PFSK-1 (cell line): ENCODE data around the gene RCC1.

Experiments
- FOXP2 ChIP-seq: optimal IDR thresholded peaks from 2 replicates; pipeline ENCODE3; 2011; ENCODE audit warnings: borderline replicate concordance, control low read depth, inconsistent platforms; ENCODE audit not compliant: insufficient read depth; ENCODE audit errors: extremely low read length, extremely low read depth
- POLR2AphosphoS5 ChIP-seq: IDR thresholded peaks from 2 replicates; pipeline ENCODE4 v1.6.1; 2012; ENCODE audit warnings: low read depth, mild to moderate bottlenecking, control low read depth, low read length, moderate library complexity
- SIN3A ChIP-seq: IDR thresholded peaks from 2 replicates; pipeline ENCODE4 v1.6.1; 2012; ENCODE audit warnings: mild to moderate bottlenecking, low read length, moderate library complexity, borderline replicate concordance; ENCODE audit not compliant: insufficient read depth
- TAF1 ChIP-seq: IDR thresholded peaks from 2 replicates; pipeline ENCODE4 v1.6.1; 2012; ENCODE audit warnings: low read length, control low read depth, borderline replicate concordance; ENCODE audit not compliant: insufficient read depth
- TF ChIP-seq, protein P1 (sequence below), 2 experiments: IDR thresholded peaks; 2 replicates each; pipeline versions ENCODE4 v1.6.1 to v1.8.0; 2011 to 2012; ENCODE audit warnings: low read depth in 2 of 2, low read length in 2 of 2, control low read depth in 1 of 2, inconsistent platforms in 1 of 2, mild to moderate bottlenecking in 1 of 2, moderate library complexity in 1 of 2; ENCODE audit not compliant: insufficient read depth in 1 of 2

RCC1 gene

DNA sequence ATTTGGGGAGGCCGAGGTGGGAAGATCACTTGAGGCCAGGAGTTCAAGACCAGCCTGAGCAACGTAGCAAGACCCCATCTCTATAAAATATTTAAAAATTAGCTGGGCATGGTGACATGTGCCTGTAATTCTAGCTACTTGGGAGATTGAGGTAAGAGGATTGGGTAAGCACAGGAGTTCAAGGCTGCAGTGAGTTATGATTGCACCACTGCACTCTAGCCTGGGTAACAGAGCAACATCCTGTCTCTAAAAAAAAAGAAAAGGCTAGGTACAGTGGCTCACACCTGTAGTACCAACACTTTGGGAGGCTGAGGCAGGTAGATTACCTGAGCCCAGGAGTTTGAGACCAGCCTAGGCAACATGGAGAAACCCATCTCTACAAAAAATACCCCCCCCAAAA lies 35.7 kb upstream of the RCC1 start:
- TF ChIP-seq FOXP2 (no peak), SIN3A (no peak), POLR2AphosphoS5 (no peak), TAF1 (no peak)
- TF ChIP-seq, protein P1, sequence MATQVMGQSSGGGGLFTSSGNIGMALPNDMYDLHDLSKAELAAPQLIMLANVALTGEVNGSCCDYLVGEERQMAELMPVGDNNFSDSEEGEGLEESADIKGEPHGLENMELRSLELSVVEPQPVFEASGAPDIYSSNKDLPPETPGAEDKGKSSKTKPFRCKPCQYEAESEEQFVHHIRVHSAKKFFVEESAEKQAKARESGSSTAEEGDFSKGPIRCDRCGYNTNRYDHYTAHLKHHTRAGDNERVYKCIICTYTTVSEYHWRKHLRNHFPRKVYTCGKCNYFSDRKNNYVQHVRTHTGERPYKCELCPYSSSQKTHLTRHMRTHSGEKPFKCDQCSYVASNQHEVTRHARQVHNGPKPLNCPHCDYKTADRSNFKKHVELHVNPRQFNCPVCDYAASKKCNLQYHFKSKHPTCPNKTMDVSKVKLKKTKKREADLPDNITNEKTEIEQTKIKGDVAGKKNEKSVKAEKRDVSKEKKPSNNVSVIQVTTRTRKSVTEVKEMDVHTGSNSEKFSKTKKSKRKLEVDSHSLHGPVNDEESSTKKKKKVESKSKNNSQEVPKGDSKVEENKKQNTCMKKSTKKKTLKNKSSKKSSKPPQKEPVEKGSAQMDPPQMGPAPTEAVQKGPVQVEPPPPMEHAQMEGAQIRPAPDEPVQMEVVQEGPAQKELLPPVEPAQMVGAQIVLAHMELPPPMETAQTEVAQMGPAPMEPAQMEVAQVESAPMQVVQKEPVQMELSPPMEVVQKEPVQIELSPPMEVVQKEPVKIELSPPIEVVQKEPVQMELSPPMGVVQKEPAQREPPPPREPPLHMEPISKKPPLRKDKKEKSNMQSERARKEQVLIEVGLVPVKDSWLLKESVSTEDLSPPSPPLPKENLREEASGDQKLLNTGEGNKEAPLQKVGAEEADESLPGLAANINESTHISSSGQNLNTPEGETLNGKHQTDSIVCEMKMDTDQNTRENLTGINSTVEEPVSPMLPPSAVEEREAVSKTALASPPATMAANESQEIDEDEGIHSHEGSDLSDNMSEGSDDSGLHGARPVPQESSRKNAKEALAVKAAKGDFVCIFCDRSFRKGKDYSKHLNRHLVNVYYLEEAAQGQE (IDR thresholded peaks at IDR 0.05; ENCODE audit: insufficient read depth in 1 of 2, low read depth in 2 of 2, low read length in 2 of 2), result no peak

DNA sequence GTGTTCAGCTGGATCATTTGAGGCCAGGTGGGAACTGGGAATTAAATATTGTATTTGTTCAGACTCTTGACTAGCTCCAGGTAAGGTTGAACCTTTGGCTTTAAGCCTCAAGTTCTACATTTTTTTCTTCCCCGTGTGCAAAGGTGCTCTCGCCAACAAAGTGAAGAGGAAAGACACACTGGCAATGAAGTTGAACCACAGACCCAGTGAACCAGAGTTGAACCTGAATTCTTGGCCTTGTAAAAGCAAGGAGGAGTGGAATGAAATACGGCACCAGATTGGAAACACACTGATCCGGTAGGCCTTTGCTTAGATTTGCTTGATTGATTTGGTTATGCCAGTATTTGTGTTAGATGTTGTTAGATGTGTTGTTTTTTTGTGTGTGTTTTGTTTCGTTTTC lies 25.5 kb upstream of the RCC1 start:
- TF ChIP-seq TAF1 (no peak), POLR2AphosphoS5 (no peak), FOXP2 (no peak)

GRCh38 chr1:28482138-28482537 lies 23.7 kb upstream of the RCC1 start:
- no peak for TF ChIP-seq TAF1
- TF ChIP-seq FOXP2, result no peak
- TF ChIP-seq, protein P1 (IDR thresholded peaks at IDR 0.05; ENCODE audit: insufficient read depth in 1 of 2, low read depth in 2 of 2, low read length in 2 of 2), result no peak
- TF ChIP-seq POLR2AphosphoS5, result no peak
- no peak for TF ChIP-seq SIN3A

DNA sequence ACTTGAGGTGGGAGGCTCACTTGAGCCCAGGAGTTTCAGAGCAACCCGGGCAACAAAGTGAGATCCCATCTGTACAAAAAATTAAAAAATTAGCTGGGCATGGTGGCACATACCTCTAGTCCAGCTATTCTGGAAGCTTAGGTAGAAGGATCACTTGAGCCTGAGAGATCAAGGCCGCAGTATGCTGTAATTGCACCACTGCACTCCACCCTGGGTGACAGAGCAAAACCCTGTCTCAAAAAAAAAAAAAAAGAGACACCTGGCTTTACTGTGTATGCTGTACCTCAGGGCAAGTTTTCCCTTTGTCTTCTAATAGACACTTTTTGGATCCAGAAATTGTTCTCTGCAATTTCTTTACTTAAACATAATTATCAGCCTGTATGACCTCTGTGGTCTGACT lies 23.1 kb upstream of the RCC1 start:
- TF ChIP-seq FOXP2 (no peak), SIN3A (no peak), TAF1 (no peak), POLR2AphosphoS5 (no peak)
- TF ChIP-seq, protein P1 (IDR thresholded peaks at IDR 0.05; ENCODE audit: insufficient read depth in 1 of 2, low read depth in 2 of 2, low read length in 2 of 2), result no peak

DNA sequence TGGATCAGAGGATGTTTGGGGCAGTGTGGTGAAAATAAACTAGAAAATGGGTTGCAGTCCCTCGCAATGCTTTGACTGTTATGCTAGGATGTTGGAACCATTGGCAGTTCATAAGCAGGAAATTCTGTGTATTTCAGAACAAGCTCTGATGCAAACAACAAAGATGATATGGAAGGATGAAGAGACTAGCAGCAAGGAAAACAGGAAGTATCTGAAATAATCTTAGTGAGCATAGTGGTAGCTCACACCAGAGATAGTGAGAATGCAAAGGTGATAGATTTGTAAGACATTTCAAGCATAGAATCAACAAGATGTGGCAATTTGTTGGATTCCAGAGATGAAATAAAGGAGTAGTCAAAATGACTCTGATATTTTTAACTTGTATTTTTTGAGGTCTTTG lies 11.1 kb upstream of the RCC1 start:
- TF ChIP-seq POLR2AphosphoS5 (no peak), TAF1 (no peak), SIN3A (no peak), FOXP2 (no peak)
- TF ChIP-seq, protein P1 (IDR thresholded peaks at IDR 0.05; ENCODE audit: insufficient read depth in 1 of 2, low read depth in 2 of 2, low read length in 2 of 2), result no peak
